GM12878 (cell line): ENCODE measurements around the gene MCTP2. TPM values are rescaled to one million over a fixed set of nuclear protein-coding genes. Genes with fewer than 3 reads are reported as not detected.

Experiments used
- ATAC-seq: fragments of 200-7000 bp; cut with Tn5 transposase; 3 replicates; pipeline ENCODE4 v1.9.1; 2020; ENCODE audit warnings: mild to moderate bottlenecking, moderate library complexity
- BruUV-seq: library from RNA; stranded (reverse); fragments of 400-500 nt; replicated peaks from 2 replicates; lab custom pipeline; 2021; lab: Mats Ljungman, UMichigan
- CTCF ChIA-PET: fragments of 300-600 bp; sonication (Branson Sonifier 250); formaldehyde crosslinking; extraction: SDS; loops from one replicate; lab custom pipeline; 2021; ENCODE audit warnings: inconsistent platforms; lab: Yijun Ruan, JAX
- POLR2A ChIA-PET: fragments of 350-600 bp; formaldehyde crosslinking; extraction: SDS; loops from one replicate; lab custom pipeline; 2021; ENCODE audit warnings: inconsistent platforms; lab: Charles Lee
- RAD21 ChIA-PET: fragments of 300-600 bp; sonication (Branson Sonifier 250); formaldehyde crosslinking; loops from one replicate; lab custom pipeline; 2023; ENCODE audit warnings: antibody characterized with exemption; ENCODE audit not compliant: unreplicated experiment; lab: Charles Lee
- SMC1A ChIA-PET: fragments of 300-600 bp; sonication (Branson Sonifier 250); formaldehyde crosslinking; loops from one replicate; lab custom pipeline; 2023; ENCODE audit not compliant: unreplicated experiment, uncharacterized antibody; lab: Charles Lee
- DNase-seq: peaks from one replicate; pipeline ENCODE4 v3.0.0-alpha.2; 2011; ENCODE audit warnings: low read depth, low spot score
- FAIRE-seq: peaks from 3 replicates; lab custom pipeline; 2011; peaks lifted over from hg19 to GRCh38; lab: Jason Lieb, UNC
- H2AFZ ChIP-seq: 2 replicates; pipeline ENCODE4 v1.6.0; 2011; ENCODE audit warnings: low read depth, low read length, control low read depth; ENCODE audit not compliant: control insufficient read depth
- H3K27ac ChIP-seq: 2 replicates; pipeline ENCODE4 v1.5.1; 2011; ENCODE audit warnings: control low read depth; ENCODE audit not compliant: control insufficient read depth, insufficient read depth
- H3K27me3 ChIP-seq, 2 experiments: replicated peaks in 1 of 2; 2 replicates each; pipeline versions ENCODE4 v1.6.0 to v1.6.1; 2011; ENCODE audit warnings: low read length in 1 of 2; ENCODE audit not compliant: control insufficient read depth in 2 of 2, insufficient read depth in 2 of 2
- H3K36me3 ChIP-seq, 2 experiments: 2 replicates each; pipeline ENCODE4 v1.5.1; 2011; ENCODE audit warnings: low read length in 1 of 2; ENCODE audit not compliant: control insufficient read depth in 2 of 2, insufficient read depth in 2 of 2
- H3K4me1 ChIP-seq: 2 replicates; pipeline ENCODE4 v1.6.1; 2011; ENCODE audit warnings: mild to moderate bottlenecking, low read length, moderate library complexity, mixed read lengths; ENCODE audit not compliant: control insufficient read depth, insufficient read depth
- H3K4me2 ChIP-seq: 2 replicates; pipeline ENCODE4 v1.6.0; 2011; ENCODE audit warnings: control low read depth; ENCODE audit not compliant: control insufficient read depth, insufficient read depth
- H3K4me3 ChIP-seq: fragments of 200-600 bp; sonication (generic); 2 replicates; pipeline ENCODE4 v1.5.1; 2016
- H3K79me2 ChIP-seq: 2 replicates; pipeline ENCODE4 v1.6.0; 2011; ENCODE audit warnings: low read length; ENCODE audit not compliant: control insufficient read depth, insufficient read depth
- H3K9ac ChIP-seq: 2 replicates; pipeline ENCODE4 v1.8.0; 2011; ENCODE audit warnings: low read length, control low read depth, mixed read lengths; ENCODE audit not compliant: control insufficient read depth, insufficient read depth
- H3K9me3 ChIP-seq: replicated peaks from 3 replicates; pipeline ENCODE4 v1.5.1; 2011; ENCODE audit warnings: mild to moderate bottlenecking, low read length; ENCODE audit not compliant: control insufficient read depth, insufficient read depth
- H4K20me1 ChIP-seq: 2 replicates; pipeline ENCODE4 v1.6.0; 2011; ENCODE audit not compliant: control insufficient read depth, insufficient read depth
- CREB1 ChIP-seq: IDR thresholded peaks from 2 replicates; pipeline ENCODE4 v1.6.1; 2012; ENCODE audit warnings: low read depth, mild to moderate bottlenecking, inconsistent platforms
- ETV6 ChIP-seq, 2 experiments: fragments of 450-650 bp in 1 of 2; IDR thresholded peaks in 1 of 2; conservative IDR thresholded peaks in 1 of 2; 2 replicates each; pipeline ENCODE4 v1.6.1; 2014; ENCODE audit warnings: antibody characterized with exemption in 1 of 2, borderline replicate concordance in 1 of 2, low read depth in 1 of 2, mild to moderate bottlenecking in 1 of 2, moderate library complexity in 1 of 2
- TAF1 ChIP-seq: IDR thresholded peaks from 2 replicates; pipeline ENCODE4 v1.6.1; 2011; ENCODE audit warnings: mild to moderate bottlenecking, low read depth, low read length, borderline replicate concordance
- ZNF384 ChIP-seq: IDR thresholded peaks from 2 replicates; pipeline ENCODE4 v1.6.1; 2012; ENCODE audit warnings: low read depth, mild to moderate bottlenecking, low read length, improper control_type of control experiment, borderline replicate concordance
- WGBS: methylation state at CpG from one replicate; pipeline ENCODE4 v1.1.6; 2016; ENCODE audit warnings: low lambda C conversion rate; ENCODE audit not compliant: insufficient replicate concordance, insufficient coverage; ENCODE audit errors: missing lambda C conversion rate; 5-methylcytosine and 5-hydroxymethylcytosine counted together
- in situ Hi-C: fragments of 300-500 bp; cut with MboI; formaldehyde crosslinking; loops from 9 replicates; pipeline ENCODE4 v1.14.3; 2018; ENCODE audit warnings: mixed read lengths
- intact Hi-C: fragments of 100-400 bp; cut with micrococcal nuclease; formaldehyde crosslinking; loops from one replicate; pipeline ENCODE4 v1.14.2; 2022; ENCODE audit not compliant: unreplicated experiment
- polyA plus RNA-seq, 11 experiments: library from polyadenylated mRNA; depleted of rRNA in 4 of 11; unstranded in 6 of 11; stranded (reverse) in 5 of 11; fragments of >200 nt; fragmentation: Nextera tagmentation in 4 of 11; fragmentation: Illumina TruSeq in 1 of 11; extraction: Ambion mirVana in 4 of 11; extraction: Trizol in 1 of 11; gene quantifications; 1 replicate in 1 of 11; 2 replicates in 10 of 11; pipeline versions ENCODE4 v1.2.1 to v1.2.3, GENCODE V29; 2011 to 2016; ENCODE audit warnings: inconsistent platforms in 2 of 11, missing spikeins in 2 of 11, low read depth in 1 of 11
- total RNA-seq, 4 experiments: library from RNA; depleted of rRNA in 3 of 4; stranded (reverse); fragments of >200 nt in 3 of 4; fragmentation: Illumina TruSeq in 1 of 4; extraction: Trizol in 1 of 4; gene quantifications; 2 replicates each; pipeline versions ENCODE4 v1.2.1 to v1.2.3, GENCODE V29; 2013 to 2021

Gene MCTP2
- total and polyA plus RNA-seq, 10 of the 15 experiments (the other 5 are each of a cell fraction or from before 2014, with no cell fraction given): 0.24 to 48.5 (median 0.88) TPM

DNA sequence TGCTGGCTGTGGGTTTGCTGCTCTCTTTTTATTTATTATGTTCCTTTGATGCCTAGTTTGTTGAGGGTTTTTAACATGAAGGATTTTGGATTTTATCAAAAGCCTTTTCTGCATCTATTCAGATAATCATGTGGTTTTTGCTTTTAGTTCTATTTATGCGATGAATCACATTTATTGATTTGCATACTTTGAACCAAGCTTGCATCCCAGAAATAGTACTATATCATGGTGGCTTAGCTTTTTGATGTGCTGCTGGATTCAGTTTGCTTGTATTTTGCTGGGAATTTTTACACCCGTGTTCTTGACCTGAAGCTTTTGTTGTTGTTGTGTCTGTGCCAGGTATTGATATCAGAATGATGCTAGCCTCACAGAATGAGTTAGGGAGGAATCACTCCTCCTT lies 48.4 kb downstream of the MCTP2 start:
- ChIA-PET POLR2A (no interaction called here), CTCF (interaction anchor here (1.0 kb wide), 1 partner anchor 14 kb away, joined by 3 read pairs; no protein-coding TSS in a partner anchor), SMC1A (interaction anchor here (1.0 to 1.1 kb wide), 2 partner anchors 9 to 50 kb away, joined by 4 to 5 read pairs; no protein-coding TSS in a partner anchor), RAD21 (interaction anchor here (1.0 kb wide), 1 partner anchor 26 kb away, joined by 3 read pairs; no protein-coding TSS in a partner anchor)
- DNase-seq: no peak
- H3K4me3 ChIP-seq: no peak overlapping the region
- FAIRE-seq: no peak
- BruUV-seq: no TSS peak
- H3K9me3 ChIP-seq: no peaks in the 10 kb centered on the region; the same call in 2 of the 3 replicates
- intact Hi-C loops (no loop called here), in situ Hi-C loops (no loop called here)
- H3K79me2 ChIP-seq: no peaks in the 10 kb centered on the region
- H3K4me1 ChIP-seq: no peaks in the 10 kb centered on the region
- no peaks in the 10 kb centered on the region for H4K20me1 ChIP-seq
- H2AFZ ChIP-seq: no peak overlapping the region
- H3K27me3 ChIP-seq: no peaks in the 10 kb centered on the region
- no peak for ATAC-seq
- H3K9ac ChIP-seq: no peak overlapping the region
- WGBS: 0% methylated on average over 2 of the region's 2 CpGs
- no peaks in the 10 kb centered on the region for H3K36me3 ChIP-seq
- no peak overlapping the region for H3K4me2 ChIP-seq
- TF ChIP-seq ETV6 (conservative IDR thresholded peaks at IDR 0.05 in 1 of 2, IDR thresholded peaks at IDR 0.05 in 1 of 2; ENCODE audit: borderline replicate concordance in 1 of 2, low read depth in 1 of 2) (no peak), TAF1 (no peak)
- H3K27ac ChIP-seq: no peak overlapping the region

DNA sequence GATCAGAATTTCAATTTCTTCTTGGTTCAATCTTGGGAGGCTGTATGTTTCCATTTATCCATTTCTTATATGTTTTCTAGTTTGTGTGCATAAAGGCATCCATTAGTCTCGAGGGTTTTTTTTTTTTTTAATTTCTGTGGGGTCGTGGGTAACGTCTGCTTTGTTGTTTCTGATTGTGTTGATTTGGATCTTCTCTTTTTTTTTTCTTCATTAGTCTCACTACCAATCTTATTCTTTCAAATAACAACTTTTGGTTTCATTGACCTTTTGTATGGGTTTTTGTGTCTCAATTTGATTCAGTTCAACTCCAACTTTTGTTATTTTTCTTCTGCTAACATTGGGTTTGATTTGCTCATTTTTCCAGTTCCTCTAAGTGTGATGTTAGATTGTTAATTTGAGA lies 48.9 kb downstream of the MCTP2 start:
- SMC1A ChIA-PET: interaction anchor here (1.0 to 1.1 kb wide), 2 partner anchors 8 to 51 kb away, joined by 4 to 5 read pairs; no protein-coding TSS in a partner anchor

More for the DNA sequence above, 48.9 kb downstream of the MCTP2 start:
- no peaks in the 10 kb centered on the region for H3K36me3 ChIP-seq
- no peak overlapping the region for H2AFZ ChIP-seq
- ChIA-PET RAD21 (interaction anchor here (1.0 kb wide), 1 partner anchor 25 kb away, joined by 3 read pairs; no protein-coding TSS in a partner anchor), CTCF (interaction anchor here (1.0 kb wide), 1 partner anchor 14 kb away, joined by 3 read pairs; no protein-coding TSS in a partner anchor)
- no peak for DNase-seq
- intact Hi-C loops: no loop called here
- 0 out of 2 replicates have a peak, but pooled peaks have one; percentile 30 for TF ChIP-seq ZNF384
- TF ChIP-seq CREB1: no peak
- TF ChIP-seq, all 136 proteins: peak for 1
- in situ Hi-C loops: no loop called here
- Histone ChIP-seq H3K9me3 (no peaks in the 10 kb centered on the region; the same call in 2 of the 3 replicates), H3K27me3 (no peaks in the 10 kb centered on the region), H4K20me1 (no peaks in the 10 kb centered on the region), H3K79me2 (no peaks in the 10 kb centered on the region), H3K4me2 (no peak overlapping the region), H3K4me1 (no peaks in the 10 kb centered on the region), H3K27ac (no peak overlapping the region), H3K9ac (no peak overlapping the region), H3K4me3 (no peak overlapping the region)
- POLR2A ChIA-PET: no interaction called here
- FAIRE-seq (no peak), ATAC-seq (no peak)
- no TSS peak for BruUV-seq
- WGBS: 0% methylated on average over 3 of the region's 3 CpGs
